ENCODE data around the gene FKBP6. TPM values are rescaled to one million over a fixed set of nuclear protein-coding genes. Genes with fewer than 3 reads are reported as not detected.
"Not testable (repeated sequence)": the region's sequence is repeated elsewhere in the genome, so short reads cannot be mapped to it uniquely, and the experiment has no call there.

FKBP6 gene
- total RNA-seq, 2 donors from 2014 or later: not detected

GRCh38 chr7:73358590-73359275, 30.8 kb downstream of the FKBP6 start:
- peak overlapping the region; percentile 69 to 95 (median 84) for H3K27ac ChIP-seq
- DNase-seq: peak in 2 of 4 donors; percentile 25 to 39
- 68 to 74% methylated on average over 20 to 21 of the region's 21 CpGs for WGBS, 2 donors

GRCh38 chr7:73359306-73359705, 31.3 kb downstream of the FKBP6 start:
- ATAC-seq (no peak), DNase-seq (no peak)
- TF ChIP-seq POLR2A (IDR thresholded peaks at IDR 0.05) (no peak), CTCF (IDR thresholded peaks at IDR 0.05) (no peak)
- Histone ChIP-seq H3K4me3 (no peak overlapping the region), H3K36me3 (replicated peaks in 1 of 2; ENCODE audit: insufficient read depth in 1 of 2, low read depth in 2 of 2) (no peaks in the 10 kb centered on the region), H3K27me3 (no peaks in the 10 kb centered on the region), H3K9me3 (no peaks in the 10 kb centered on the region), H3K27ac (peak overlapping the region in 3 of 4 donors; percentile 75 to 95 (median 93)), H3K4me1 (peaks cover 22% of the 10 kb centered on the region)
- intact Hi-C loops (cut with DNase I): no loop called here
- WGBS, 2 donors: 94 to 95% methylated on average over 11 of the region's 11 CpGs

More at GRCh38 chr7:73358590-73359275, 30.8 kb downstream of the FKBP6 start:
- intact Hi-C loops (cut with DNase I): no loop called here
- Histone ChIP-seq H3K27me3 (no peaks in the 10 kb centered on the region), H3K4me1 (peaks cover 20% of the 10 kb centered on the region), H3K36me3 (replicated peaks in 1 of 2; ENCODE audit: insufficient read depth in 1 of 2, low read depth in 2 of 2) (no peaks in the 10 kb centered on the region), H3K9me3 (no peaks in the 10 kb centered on the region), H3K4me3 (no peak overlapping the region)
- TF ChIP-seq POLR2A (IDR thresholded peaks at IDR 0.05) (peak in 2 of 3 donors; percentile 33 to 38), CTCF (IDR thresholded peaks at IDR 0.05) (no peak)
- ATAC-seq: no peak

- intact Hi-C loops (cut with DNase I): no loop called here
- Histone ChIP-seq H3K36me3 (replicated peaks in 1 of 2; ENCODE audit: insufficient read depth in 1 of 2, low read depth in 2 of 2) (no peaks in the 10 kb centered on the region), H3K27me3 (no peaks in the 10 kb centered on the region), H3K9me3 (no peaks in the 10 kb centered on the region), H3K4me3 (no peak overlapping the region), H3K4me1 (peaks cover 24% of the 10 kb centered on the region), H3K27ac (peak overlapping the region in 1 of 4 donors; percentile 5)
- WGBS, 2 donors: 95% methylated on average over 11 to 13 of the region's 13 CpGs
- ATAC-seq (no peak), DNase-seq (no peak)
- TF ChIP-seq POLR2A (IDR thresholded peaks at IDR 0.05) (no peak), CTCF (IDR thresholded peaks at IDR 0.05) (no peak)
These were observed 31.9 kb downstream of the FKBP6 start for GRCh38 chr7:73359746-73360375.

GRCh38 chr7:73360590-73360989, 32.6 kb downstream of the FKBP6 start:
- H3K27me3 ChIP-seq; H3K36me3 ChIP-seq (replicated peaks in 1 of 2; ENCODE audit: insufficient read depth in 1 of 2, low read depth in 2 of 2); H3K4me3 ChIP-seq; DNase-seq; H3K9me3 ChIP-seq; H3K27ac ChIP-seq; ATAC-seq; intact Hi-C loops (cut with DNase I): not testable (repeated sequence)
- WGBS, 2 donors: 92 to 100% methylated on average over 1 of the region's 1 CpG
- H3K4me1 ChIP-seq: peaks cover 24% of the 10 kb centered on the region

GRCh38 chr7:73363225-73364005, 35.5 kb downstream of the FKBP6 start:
- Histone ChIP-seq H3K9me3 (no peaks in the 10 kb centered on the region), H3K4me3 (no peak overlapping the region), H3K27ac (no peak overlapping the region), H3K27me3 (no peaks in the 10 kb centered on the region), H3K36me3 (replicated peaks in 1 of 2; ENCODE audit: insufficient read depth in 1 of 2, low read depth in 2 of 2) (no peaks in the 10 kb centered on the region), H3K4me1 (peaks cover 12% of the 10 kb centered on the region)
- ATAC-seq (no peak), DNase-seq (no peak)
- no peak for TF ChIP-seq POLR2A (IDR thresholded peaks at IDR 0.05)
- no peak for TF ChIP-seq CTCF (IDR thresholded peaks at IDR 0.05)
- 76 to 79% methylated on average over 21 to 27 of the region's 28 CpGs for WGBS, 2 donors
- intact Hi-C loops (cut with DNase I): no loop called here
